ENCODE data around the gene MYH7B.

GRCh38 chr20:34945315-34946077 is 10.2 kb upstream of the MYH7B start:
- TF ChIP-seq CTCF (conservative IDR thresholded peaks at IDR 0.05), result no peak
- TF ChIP-seq EZH2 (IDR thresholded peaks at IDR 0.05; ENCODE audit: low read depth), result no peak
